ENCODE measurements around the gene FANCD2.
"Not testable (repeated sequence)": the region's sequence is repeated elsewhere in the genome, so short reads cannot be mapped to it uniquely, and the experiment has no call there.

Gene FANCD2

DNA sequence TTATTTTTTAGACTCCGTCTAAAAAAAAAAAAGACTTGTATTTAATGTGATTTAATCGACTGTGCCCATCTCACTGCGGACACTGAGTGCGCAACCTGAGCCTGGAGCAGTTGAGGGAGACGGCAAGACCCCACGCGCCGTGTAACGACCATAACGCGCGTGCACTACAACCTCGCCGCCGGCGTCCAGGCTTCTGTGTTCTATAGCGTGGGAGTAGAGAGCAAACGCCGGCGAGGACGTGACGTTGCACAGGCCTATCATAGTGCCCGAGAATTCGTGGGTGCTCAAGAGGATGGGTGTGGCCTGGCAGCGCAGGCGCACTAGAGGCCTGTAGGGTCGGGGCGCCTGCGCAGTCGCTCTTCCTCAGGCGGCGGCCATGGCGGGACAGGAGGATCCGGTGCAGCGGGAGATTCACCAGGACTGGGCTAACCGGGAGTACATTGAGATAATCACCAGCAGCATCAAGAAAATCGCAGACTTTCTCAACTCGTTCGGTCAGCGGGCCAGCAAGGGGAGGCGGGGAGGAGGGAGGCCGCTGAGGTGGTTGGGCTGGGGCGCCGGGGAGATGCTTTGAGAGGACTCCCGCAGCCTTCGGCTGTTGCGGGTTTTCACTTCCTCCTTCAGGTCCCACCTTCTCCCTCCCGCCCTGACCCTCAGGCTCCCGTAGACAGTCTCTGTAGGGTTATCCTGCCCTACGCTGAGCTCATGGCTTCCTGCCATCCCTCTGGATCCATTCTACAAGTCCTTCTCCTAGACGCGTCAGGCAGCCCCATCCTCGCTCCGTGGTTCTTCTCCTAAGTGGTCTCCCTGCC is 89.3 kb downstream of the FANCD2 start, which contains the start of gene BRK1:
BRK1 (plus strand) TSS at position 350 of the 812 bp plus-strand sequence; CDS start at position 377, 27 bp downstream.
- peak; percentile 95 for DNase-seq

GRCh38 chr3:10116138-10116460 is 89.9 kb downstream of the FANCD2 start:
- DNase-seq: no peak

DNA sequence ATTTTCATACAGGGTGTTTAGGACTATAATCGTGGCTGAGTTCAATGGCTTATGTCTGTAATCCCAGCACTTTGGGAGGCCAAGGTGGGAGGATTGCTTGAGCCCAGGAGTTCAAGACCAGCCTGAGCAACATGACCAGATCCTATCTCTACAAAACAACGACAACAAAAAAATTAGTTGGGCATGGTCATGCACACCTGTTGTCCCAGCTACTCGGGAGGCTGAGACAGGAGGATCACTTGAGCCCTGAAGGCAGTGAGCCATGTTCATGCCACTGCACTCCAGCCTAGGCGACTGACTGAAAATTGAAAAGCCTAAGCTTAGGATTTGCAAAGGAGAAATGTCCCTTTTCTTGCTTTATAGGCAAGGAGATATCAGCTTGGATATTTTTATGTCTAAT is 90.7 kb downstream of the FANCD2 start:
- DNase-seq: no peak

- no peak for DNase-seq
These were observed 93.1 kb downstream of the FANCD2 start for GRCh38 chr3:10119376-10119775.

DNA sequence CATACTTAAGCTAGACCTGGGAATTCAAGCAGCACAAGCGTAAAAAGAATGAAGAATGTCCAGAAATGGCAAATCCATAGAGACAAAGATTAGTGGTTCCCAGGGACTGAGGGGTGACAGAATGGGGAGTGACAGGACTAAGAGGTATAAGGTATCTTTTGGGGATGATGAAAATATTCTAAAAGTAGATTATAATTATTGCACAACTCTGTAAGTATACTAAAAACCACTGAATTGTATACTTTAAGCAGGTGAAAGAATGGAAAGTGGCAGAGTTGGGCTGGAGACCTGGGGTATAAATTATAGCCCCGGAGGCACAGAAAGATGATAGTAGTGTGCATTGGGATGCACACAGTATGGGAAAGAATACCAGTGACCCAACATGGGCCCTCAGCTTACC is 94.8 kb downstream of the FANCD2 start:
- DNase-seq: no peak

- DNase-seq: no peak
These were observed 96.5 kb downstream of the FANCD2 start for GRCh38 chr3:10122724-10123123.

DNA sequence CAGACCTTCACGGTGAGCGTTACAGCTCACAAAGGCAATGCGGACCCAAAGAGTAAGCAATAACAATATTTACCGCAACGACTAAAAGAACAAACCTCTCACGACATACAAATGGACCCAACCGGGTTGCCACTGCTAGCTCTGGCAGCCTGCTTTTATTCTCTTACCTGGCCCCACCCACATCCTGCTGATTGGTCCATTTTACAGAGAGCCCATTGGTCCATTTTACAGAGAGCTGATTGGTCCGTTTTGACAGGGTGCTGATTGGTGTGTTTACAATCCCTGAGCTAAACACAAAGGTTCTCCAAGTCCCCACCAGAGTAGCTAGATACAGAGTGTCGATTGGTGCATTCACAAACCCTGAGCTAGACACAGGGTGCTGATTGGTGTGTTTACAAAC is 109.6 kb downstream of the FANCD2 start:
- not testable (repeated sequence) for DNase-seq

DNA sequence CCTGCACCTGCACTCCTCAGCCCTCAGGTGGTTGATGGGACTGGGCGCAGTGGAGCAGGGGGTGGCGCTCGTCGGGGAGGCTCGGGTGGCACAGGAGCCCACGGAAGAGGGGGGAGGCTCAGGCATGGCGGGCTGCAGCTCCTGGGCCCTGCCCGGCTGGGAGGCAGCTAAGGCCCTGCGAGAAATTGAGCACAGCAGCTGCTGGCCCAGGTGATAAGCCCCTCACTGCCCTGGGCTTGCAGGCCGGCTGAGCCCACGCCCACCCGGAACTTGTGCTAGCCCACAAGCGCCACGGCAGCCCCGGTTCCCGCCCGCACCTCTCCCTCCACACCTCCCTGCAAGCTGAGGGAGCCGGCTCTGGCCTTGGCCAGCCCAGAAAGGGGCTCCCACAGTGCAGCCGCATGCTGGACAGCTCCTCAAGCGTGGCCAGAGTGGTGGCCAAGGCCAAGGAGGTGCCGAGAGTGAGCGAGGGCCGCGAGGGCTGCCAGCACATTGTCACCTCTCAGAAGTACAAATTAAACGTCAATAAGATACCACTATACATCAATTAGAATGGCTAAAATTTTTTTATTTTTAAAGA is 110.3 kb downstream of the FANCD2 start:
- DNase-seq: no peak

DNA sequence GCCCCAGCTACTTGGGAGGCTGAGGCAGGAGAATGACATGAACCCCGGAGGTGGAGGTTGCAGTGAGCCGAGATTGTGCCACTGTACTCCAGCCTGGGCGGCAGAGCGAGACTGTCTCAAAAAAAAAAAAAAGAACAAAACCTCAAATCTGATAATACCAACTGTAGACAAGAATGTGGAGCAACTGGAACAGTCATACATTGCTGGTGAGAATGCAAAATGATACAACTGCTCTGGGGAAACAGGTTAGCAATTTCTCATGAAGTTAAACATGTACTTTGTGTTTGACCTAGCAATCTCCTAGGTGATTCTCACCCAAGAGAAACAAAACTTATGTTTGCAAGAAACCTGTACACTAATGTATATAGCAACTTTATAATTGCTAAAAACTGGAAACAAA is 110.9 kb downstream of the FANCD2 start:
- no peak for DNase-seq

DNA sequence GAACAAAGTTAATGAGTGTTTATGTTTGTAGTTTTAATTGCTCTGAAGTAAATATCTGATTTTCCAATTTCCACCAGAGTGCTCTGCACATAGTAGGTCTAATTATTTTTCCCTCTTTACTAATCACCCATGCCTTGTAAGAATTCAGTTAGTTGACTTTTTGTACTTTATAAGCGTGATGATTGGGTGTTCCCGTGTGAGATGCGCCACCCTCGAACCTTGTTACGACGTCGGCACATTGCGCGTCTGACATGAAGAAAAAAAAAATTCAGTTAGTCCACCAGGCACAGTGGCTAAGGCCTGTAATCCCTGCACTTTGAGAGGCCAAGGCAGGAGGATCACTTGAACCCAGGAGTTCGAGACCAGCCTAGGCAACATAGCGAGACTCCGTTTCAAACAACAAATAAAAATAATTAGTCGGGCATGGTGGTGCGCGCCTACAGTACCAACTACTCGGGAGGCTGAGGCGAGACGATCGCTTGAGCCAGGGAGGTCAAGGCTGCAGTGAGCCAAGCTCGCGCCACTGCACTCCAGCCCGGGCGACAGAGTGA is 114.8 kb downstream of the FANCD2 start:
- no peak for DNase-seq

DNA sequence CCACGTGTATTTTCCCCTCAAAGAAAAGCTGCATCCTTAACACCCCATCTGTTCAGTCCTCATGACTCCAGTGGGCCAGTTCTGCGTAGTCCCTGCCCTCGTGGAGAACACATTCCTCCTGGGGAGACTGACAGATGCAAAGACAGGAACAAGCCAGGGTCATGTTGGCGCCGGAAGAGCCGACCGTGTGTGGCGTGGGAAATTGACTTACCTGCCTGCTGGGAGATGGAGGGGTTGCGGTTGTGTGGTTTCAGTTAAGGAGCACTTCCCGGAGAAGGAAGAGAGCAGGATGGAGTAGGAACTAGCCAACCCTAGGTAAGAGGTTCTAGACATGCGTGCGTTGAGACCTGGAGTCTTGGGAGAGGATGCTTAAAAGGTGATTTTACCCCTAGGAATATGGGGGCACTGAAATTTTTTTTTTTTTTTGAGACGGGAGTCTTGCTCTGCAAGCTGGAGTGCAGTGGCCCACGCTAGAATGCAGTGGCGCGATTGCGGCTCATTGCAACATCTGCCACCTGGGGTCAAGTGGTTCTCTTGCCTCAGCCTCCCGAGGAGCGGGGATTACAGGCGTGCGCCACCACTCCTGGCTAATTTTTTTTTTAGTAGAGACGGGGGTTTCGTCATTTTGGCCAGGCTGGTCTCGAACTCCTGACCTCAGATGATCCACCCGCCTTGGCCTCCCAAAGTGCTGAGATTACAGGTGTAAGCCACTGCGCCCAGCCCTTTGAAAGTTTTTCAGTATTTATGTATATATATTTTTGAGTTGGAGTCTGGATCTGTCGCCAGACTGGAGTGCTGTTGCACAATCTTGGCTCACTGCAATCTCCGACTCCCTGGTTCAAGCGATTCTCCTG is 116.7 kb downstream of the FANCD2 start:
- DNase-seq: no peak

- DNase-seq: no peak
These were observed 119.4 kb downstream of the FANCD2 start for GRCh38 chr3:10145685-10146084.

DNA sequence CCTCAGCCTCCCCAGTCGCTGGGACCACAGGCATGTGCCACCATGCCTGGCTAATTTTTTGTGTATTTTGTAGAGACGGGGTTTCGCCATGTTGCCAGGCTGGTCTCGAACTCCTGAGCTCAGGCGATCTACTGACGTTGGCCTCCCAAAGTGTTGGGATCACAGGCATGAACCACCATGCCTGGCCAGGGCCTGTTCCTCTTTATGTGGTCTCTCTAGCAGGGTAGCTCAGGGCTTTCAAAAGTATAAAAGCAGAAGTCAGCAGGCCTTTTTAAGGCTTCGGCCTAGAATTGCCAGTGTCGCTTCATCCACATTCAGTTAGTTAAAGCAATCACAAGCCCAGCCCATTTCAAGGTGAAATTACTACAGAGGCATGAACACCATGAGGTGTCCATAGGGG is 123.0 kb downstream of the FANCD2 start:
- DNase-seq: peak; percentile 16

DNA sequence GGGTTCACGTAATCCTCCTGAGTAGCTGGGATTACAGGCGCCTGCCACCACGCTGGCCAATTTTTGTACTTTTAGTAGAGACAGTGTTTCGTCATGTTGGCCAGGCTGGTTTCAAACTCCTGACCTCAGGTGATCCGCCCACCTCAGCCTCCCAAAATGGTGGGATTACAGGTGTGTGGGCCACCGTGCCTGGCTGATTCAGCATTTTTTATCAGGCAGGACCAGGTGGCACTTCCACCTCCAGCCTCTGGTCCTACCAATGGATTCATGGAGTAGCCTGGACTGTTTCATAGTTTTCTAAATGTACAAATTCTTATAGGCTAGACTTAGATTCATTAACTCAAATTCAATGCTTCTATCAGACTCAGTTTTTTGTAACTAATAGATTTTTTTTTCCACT is 124.8 kb downstream of the FANCD2 start:
- DNase-seq: no peak

All from CD4-positive, alpha-beta T cell treated with Interferon gamma for 1 hour (primary cell).